GM21786 (cell line): ENCODE results near the gene PSMB2.
"Not testable (repeated sequence)": the region's sequence is repeated elsewhere in the genome, so short reads cannot be mapped to it uniquely, and the experiment has no call there.

Experiments
- ATAC-seq: cut with Tn5 transposase; IDR thresholded peaks from one replicate; pipeline ENCODE4 v1.9.1; 2021; ENCODE audit not compliant: unreplicated experiment

Gene PSMB2

DNA sequence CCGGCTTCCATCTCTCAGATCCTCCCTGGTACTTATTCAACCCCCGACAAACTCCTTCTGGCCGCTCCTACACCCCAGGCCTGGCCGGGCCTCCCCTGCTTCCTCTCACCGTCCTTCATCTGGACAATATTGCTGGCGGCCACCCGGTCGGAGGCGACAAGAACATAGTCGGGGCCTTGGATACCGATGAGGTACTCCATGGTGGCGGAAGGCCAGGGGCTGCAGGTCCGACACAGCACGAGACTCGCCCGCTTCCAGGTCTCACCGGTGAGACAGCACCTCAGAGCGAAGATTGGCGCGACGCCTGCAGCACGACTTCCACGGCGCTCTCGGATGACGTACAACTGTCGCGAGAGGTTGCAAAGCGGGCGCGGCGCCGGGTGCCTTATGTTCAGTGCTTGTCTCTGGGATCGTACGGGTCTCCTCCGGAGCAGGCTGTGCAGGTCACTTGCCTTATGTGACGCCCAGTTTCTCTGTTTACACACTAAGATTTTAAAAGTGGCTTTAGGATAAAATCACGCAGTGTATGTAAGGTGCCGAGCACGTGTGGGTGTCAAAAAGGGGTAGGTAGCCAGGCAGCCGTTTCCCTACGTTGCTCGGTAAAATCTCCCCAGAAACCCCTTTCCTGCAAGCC is at the start of gene PSMB2:
Gene PSMB2, minus strand, starts transcription at position 294 of the 634 bp plus-strand sequence. Its CDS starts 94 bp downstream, at position 200.
- peak; percentile 86 for ATAC-seq

DNA sequence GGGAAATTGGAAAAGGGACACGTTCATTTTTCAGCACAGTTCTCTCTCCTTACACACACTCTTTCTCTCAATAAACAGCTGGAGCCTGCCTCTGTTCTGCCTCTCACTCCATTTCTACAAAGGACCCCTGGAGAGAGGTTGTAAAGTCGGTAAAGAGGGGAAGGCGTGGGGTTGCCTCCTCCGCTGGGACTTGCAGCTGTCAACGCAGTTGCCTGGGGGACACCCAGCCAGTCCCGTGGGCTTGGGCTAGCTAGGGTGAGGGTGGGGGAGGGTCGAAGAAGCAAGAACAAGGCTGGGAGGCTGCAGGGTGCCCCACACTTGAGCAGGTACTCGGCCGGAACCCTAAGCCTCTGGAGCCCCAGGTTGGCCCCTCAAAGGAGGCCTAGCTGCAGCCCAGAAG is 49.8 kb upstream of the PSMB2 start:
- no peak for ATAC-seq

DNA sequence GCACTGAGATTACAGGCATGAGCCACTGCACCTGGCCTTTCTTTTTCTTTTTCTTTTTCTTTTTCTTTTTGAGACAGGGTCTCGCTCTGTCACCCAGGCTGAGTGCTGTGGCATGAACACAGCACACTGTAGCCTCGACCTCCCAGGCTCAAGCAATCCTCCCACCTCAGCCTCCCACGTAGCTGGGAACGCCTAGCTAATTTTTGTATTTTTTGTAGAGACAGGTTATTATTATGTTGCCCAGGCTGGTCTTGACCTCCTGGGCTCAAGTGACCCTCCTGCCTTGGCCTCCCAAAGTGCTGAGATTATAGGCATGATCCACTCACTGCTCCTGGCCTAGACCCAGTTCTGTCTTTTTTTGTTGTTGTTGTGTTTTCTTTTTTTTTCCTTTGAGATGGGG is 48.8 kb upstream of the PSMB2 start:
- ATAC-seq = not testable (repeated sequence)

DNA sequence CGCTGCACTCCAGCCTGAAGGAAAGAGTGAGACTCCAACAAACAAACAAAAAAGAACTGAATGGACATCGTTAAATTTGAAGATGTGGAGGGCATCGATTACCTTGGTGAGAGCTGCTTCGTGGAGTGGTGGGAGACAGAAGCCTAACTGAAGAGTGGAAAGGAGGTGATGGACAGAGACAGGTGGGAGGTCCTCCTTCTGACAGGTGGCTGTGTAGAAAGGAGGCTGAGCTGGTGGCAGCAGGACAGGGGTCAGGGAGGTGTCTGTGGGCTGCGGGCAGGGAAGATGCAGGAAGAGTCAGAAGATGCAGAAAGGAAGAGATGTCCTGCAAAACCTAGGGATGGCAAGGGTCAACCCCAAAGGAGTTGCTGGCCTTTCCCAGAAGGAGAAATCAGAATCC is 46.8 kb upstream of the PSMB2 start:
- no peak for ATAC-seq

DNA sequence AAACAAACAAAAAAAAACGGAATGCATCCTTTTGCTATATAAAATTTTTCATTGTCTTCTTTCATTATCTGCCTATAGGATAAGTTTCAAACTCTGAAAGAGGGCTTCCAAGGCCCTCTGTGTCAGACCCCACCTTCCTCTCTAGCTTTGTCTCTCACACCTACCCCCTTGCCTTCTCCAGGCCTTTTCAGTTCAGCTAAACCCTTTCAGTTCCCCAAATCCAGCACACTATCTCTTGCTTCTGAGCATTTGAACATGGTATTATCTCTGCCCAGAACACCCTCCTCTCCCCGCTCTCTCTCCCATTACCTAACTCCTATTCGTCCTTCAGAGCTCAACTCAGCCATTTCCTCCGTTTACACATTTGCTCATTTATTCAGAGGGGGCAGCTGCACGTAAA is 41.7 kb upstream of the PSMB2 start:
- no peak for ATAC-seq

DNA sequence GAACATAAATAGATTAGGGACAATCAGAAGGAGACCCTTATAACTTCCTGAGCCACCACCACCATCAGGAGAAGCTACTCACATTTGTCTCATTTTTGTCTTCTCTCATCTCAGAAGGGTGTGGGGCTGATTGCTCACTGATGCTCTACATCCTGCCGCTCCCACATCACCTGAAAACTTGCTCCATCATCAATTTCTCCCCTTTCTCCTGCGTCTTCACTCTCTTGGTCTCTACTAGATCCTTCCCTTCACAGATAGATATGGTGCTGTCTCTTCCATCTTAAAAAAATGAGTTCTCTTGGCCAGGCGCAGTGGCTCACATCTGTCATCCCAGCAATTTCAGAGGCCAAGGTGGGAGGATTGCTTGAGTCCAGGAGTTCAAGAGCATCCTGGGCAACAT is 38.9 kb upstream of the PSMB2 start:
- no peak for ATAC-seq

DNA sequence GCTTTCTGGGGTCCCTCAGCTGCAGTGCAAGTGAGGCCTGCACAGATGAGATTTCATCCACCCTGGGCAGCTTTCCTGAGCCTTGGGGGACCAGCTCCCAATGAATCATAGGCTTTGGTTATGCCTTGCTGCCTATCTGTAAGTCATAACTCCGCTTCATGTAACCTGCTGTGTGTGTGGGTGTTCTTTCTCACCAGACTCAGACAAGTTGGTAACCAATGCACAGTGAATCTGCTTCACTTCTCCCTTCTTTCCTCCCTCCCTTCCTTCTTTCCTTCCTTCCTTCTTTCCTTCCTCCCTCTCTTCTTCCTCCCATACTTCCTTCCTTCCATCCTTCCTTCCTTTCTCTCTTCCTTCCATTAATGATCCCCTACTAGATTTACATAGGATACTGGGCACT is 34.4 kb upstream of the PSMB2 start:
- ATAC-seq = no peak

DNA sequence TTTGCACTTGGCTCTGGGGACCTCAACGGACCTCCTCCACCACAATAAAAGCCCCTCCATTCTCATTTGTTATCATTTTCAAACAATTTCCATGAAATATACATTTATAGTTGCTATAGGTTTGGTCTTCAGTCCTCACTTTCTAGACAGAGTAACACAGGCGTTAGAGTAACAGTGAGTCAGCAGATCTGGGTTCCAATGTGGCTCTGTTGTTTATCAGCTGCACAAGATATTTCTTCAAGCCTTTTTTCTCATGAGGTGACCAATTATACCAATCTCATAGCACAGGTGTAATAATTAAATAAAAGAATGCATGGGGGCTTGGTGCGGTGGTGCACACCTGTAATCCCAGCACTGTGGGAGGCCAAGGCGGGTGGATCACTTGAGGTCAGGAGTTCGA is 32.8 kb upstream of the PSMB2 start:
- no peak for ATAC-seq

DNA sequence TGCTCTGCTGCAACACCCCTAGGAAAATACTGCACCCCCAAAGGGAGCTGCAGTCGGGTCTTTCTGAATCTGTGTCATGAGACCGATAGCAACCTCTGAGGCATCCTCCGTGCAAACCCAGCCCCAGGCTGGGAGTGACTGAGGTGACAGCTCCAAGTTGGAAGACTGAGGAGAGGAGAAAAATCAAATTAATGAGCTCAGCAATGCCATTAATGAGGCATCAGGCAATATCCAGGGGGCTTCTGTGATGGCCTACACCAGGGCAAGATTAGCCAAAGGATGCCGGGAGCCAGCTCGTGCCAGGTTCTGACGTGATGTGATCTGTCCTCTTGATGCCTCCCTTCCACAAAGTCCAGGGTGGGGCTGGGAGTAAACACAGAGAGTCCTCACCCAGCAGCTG is 30.8 kb upstream of the PSMB2 start:
- ATAC-seq = no peak

DNA sequence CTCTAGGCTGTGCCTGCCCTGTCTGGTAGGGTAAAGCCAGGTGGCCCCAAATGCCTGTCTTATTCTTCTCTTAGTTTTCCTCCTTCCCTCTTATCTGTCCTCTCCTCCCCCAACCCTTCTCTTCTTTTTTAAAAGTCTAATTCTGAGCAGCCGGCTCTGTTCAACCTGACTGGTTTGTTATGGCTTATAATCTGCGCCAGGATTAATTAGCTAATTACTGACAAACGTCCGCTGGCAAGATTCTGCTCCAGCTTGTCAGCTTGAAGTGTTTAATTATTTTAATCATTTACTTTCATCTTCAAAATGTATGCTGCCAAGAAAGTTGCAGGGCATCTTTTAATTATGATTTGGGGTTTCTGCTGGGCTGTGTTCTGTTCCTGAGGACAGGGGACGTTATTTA is 27.2 kb upstream of the PSMB2 start:
- no peak for ATAC-seq

DNA sequence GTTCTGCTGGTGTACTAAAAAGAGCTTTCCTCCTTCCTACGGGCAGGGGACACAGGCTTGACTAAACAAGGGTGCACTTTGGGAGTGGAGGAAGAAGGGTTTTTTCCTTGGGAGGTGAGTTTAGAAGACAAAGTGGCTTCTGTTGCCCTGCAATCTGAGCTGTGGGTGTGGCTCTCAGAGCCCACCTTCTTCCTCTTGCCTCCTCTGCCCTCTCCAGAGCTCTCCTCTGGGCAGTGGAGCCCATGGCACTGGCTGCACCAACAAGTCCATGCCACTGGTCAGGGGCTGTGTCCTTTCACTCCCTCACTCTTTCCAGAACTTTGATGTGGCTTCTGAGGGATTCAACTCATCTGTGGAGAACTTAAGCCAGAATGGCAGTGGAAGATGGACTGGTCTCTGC is 25.6 kb upstream of the PSMB2 start:
- ATAC-seq = no peak

DNA sequence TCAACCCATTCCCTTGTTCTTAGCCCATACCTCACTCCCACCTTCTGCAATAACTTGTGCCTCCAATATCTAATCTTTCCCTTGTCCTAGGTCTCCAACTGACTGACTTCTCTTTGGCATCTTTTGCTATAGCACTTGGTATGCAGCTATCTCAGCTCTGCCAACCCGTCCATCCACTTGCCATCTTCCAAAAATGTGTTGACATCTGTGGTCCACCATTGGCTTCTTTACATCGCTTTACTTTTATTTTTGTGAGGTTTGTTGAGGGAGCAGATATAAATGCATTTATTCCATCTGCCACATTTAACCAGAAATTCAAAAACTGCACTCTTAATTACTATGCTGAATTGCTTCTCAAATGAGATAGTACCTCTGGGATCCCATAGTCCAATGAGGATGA is 24.9 kb upstream of the PSMB2 start:
- no peak for ATAC-seq

DNA sequence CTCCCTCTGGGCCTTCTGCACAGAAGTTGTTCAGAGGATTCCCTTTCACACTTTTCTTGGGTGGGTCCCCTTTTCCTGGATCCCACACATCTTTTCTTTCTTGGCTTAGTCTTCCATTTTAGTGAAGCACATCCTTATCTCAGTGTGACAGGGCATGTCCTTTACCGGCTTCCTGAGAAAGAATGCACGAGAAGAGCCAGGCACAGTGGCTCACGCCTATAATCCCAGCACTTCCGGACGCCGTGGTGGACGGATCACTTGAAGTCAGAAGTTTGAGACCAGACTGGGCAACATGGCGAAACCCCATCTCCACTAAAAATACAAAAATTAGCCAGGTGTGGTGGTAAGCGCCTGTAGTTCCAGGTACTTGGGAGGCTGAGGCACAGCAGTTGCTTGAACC is 22.1 kb upstream of the PSMB2 start:
- ATAC-seq = no peak

DNA sequence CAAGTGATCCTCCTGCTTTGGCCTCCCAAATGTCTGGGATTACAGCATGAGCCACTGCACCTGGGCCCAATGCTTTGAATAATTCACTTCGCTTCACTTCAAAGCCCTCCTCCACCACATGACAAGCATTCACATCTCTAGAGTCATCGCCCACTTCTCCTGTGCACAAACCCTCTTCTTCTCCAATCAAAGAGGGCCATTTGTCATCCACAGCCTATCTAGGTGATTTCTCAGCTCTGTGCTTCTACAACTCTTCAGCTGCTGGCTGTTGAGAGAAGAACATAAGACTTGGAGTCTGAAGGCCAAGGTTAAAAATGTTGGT is 20.1 kb upstream of the PSMB2 start:
- no peak for ATAC-seq

DNA sequence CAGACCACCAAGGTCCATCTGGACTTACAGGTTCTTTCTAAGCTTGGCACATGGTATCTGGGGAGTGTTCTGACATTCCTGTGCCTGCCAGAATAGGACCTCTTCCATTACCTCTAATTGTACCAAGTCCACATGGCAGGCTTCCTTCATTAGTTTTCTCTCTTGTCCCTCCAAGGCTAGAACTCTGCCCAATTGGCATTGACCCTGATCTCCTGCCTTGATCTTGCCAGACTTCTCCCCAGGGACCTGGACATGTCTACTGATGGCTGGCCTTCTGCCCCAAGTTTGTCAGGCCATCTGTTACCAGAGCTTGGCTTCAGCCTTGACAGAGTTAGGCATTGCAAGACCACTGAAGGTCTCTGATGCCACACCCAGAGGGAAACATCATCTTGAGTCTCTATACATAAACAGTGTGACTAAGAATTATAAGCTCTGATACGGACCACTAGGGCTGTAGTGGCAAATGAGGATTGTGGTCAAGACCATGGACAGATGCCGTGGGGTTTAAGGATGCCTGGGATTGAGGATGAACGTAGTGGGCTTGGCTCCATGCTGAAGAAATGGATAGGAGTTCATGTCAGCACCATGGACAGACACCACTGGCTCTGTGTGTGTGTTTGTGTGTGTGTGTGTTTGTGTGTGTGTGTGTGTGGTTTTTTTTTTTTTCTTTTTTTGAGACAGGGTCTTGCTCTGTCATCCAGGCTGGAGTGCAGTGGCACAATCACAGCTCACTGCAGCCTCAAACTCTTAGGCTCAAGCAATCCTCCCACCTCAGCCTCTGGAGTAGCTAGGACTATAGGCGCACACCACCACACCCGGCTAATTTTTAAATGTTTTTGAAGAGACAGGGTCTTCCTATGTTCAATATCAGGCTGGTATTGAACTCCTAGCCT is 19.5 kb upstream of the PSMB2 start:
- no peak for ATAC-seq

DNA sequence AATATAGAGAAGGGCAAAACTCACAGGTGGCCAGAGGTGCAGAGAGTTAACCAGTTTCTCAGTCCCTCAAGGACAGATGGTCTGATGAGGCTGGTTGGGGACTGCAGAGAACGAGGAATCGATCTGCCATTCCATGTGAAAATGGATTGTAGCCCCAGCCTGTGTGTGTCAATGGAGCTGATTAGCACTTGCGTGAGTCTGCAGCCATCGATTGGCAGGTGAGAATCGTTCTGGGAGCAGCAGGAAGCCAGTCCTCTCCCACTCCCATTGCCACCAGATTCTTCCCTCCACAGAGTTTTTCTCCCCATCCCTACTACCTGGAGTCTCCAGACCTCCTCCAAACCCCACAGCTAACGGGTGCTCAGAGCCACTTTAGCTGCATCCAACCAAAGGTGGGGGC is 18.3 kb upstream of the PSMB2 start:
- no peak for ATAC-seq

DNA sequence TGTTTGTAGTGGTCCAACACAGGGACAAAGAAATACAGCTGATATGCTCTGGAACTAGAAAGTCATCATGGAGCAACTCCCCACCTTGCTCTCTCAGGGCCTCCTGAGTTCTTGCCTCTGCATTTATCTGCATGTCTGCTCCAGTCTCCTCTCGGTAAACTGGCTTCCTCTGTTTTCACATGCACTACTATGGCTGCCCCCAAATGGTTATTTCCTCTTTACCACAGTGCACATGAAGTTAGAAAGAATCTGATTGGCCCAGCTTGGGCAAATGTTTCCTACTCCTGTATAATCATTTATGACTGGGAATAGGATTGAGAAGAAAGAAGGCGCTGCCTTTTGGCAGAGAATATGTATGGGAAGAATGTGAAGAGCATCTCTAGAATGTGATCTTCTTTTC is 16.5 kb upstream of the PSMB2 start:
- ATAC-seq = no peak

DNA sequence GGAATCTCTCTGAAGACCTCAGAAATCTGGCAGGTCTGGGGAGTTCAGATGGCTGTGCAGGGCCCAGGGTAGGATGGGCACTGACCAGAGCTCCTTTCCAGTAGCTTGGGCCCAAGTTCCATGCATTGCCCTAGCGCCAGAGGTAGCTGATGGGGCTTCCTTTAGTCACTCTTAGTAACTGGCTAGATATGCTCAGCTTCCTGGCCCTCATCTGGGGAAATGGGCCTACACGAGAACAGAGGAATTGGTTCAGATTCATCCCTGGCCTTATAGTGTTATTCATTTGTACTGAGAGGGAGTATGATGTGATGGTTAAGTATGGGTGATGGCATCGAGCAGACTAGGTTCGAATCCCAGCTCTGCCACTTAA is 15.5 kb upstream of the PSMB2 start:
- no peak for ATAC-seq

DNA sequence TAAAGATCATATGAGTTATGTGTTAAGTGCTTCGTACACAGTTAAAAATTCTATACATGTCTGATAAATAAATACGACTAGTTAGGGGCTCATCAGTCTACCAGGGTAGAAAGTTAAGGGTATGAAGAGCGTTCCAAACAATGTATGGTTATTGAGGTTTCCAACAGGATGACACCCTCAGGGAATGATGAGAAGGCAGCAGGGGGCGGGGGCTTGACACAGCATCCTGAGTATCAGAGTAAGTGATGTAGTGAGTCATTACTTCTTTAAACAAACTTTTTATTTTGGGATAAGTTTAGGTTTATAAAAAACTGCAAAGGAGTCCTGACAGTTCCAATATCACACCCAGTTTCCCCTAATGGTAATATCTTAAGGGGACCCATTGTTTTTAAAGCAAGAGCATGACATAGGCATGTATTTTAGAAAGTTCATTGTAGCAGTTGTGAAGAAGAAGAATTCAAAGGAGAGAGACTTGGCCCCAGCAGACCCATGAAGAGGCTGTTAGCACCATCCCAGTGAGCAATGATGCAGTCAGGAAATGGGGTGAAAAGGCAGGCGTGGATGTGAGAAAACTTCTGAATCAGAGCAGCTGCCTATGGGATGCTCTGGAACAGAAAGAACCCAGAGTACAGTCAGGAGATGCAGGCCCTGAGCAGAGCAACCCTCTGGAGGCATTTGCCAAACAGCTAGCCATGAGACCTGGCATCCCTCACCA is 15.0 kb upstream of the PSMB2 start:
- ATAC-seq = no peak

DNA sequence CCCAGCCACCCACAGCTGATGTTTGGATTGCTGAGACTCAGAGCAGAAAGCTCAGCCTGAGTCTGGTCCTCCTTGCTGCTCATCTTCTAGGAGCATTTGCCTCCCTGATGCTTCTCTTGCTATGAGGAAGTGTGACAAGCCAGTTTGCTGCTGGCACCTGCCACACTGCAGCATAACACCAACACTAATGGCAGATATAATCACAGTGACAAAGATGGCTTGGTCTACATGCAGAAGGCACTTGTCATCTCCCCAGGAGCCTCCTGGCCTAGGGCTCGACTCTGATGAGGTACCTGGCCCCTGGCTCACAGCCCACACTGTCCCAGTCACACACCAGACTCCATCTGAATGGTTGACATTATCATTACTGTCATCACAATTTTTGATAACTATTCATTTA is 13.9 kb upstream of the PSMB2 start:
- no peak for ATAC-seq

DNA sequence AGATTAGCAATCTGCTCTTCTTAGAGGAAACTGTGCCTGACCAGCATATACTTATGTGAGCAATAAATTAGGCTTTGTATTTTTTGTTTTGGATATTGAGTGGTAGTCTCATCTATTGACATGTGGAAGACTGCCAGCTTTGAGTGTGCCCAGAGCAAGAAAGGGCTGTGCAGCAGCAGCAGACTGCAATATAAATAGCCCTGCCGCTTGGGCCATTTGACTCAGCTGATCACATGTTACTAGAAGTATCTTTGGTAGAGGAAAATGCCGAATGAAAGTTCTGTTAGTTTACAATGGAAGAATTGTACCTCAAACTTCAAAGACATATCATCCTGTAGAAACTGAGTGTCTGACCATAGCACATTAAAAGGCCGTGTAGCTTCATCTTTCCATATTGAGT is 9.1 kb upstream of the PSMB2 start:
- no peak for ATAC-seq

DNA sequence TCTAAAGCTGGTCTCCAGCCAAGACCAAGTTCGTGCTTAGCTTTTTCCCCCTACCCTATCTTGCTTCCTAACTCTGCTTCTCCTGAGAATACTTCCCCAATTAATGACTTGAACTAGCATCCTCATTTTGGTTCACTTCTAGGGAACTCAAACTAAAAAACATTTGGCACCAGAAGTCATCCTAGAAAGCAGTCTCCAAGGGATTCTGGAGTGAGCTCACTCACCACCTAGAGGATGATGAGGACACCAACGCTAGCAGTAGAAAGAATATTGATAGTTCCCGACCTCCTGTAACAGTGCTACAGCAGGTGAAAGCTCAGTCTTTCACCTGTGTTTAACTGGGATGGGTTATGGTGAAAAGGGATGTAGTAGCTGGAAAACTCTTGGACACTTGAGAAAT is 4.7 kb upstream of the PSMB2 start:
- no peak for ATAC-seq
